Stimulated activated CD4-positive, alpha-beta T cell treated with anti-CD3 and anti-CD28 coated beads, TNF-alpha, amount 100 ng/mL, for 24 hours (primary cell): ENCODE results near the gene GUCY1B1.
A peak's percentile ranks its signal among the peaks of the same experiment; 100 is the strongest.

ENCODE experiments used
- DNase-seq, 3 experiments: peaks; one replicate each; pipeline ENCODE4 v3.0.0-alpha.2; 2020; ENCODE audit warnings: low read depth in 3 of 3

The GUCY1B1 gene

GRCh38 chr4:155758481-155759371 is at the start of gene GUCY1B1:
Gene GUCY1B1, plus strand, starts transcription at chr4:155759021. Its CDS starts 120 bp downstream, at chr4:155759141.
- DNase-seq, result peak; percentile 25 to 65 (median 33)

- no peak for DNase-seq
Measured at GRCh38 chr4:155709918-155710317, 48.9 kb upstream of the GUCY1B1 start.

- no peak for DNase-seq
Measured at GRCh38 chr4:155711556-155711955, 47.3 kb upstream of the GUCY1B1 start.

- no peak for DNase-seq
Measured at GRCh38 chr4:155712846-155713245, 46.0 kb upstream of the GUCY1B1 start.

GRCh38 chr4:155713911-155714310 is 44.9 kb upstream of the GUCY1B1 start:
- no peak for DNase-seq

GRCh38 chr4:155722336-155722735 is 36.5 kb upstream of the GUCY1B1 start:
- no peak for DNase-seq

GRCh38 chr4:155722816-155723499 is 35.9 kb upstream of the GUCY1B1 start:
- no peak for DNase-seq

- no peak for DNase-seq
Measured at GRCh38 chr4:155724731-155725130, 34.1 kb upstream of the GUCY1B1 start.

GRCh38 chr4:155734065-155734464 is 24.8 kb upstream of the GUCY1B1 start:
- DNase-seq, result no peak

- DNase-seq, result no peak
Measured at GRCh38 chr4:155734951-155735350, 23.9 kb upstream of the GUCY1B1 start.

GRCh38 chr4:155735496-155735895 is 23.3 kb upstream of the GUCY1B1 start:
- no peak for DNase-seq

- no peak for DNase-seq
Measured at GRCh38 chr4:155738548-155738947, 20.3 kb upstream of the GUCY1B1 start.

- no peak for DNase-seq
Measured at GRCh38 chr4:155741546-155741945, 17.3 kb upstream of the GUCY1B1 start.

- DNase-seq, result no peak
Measured at GRCh38 chr4:155742310-155743015, 16.4 kb upstream of the GUCY1B1 start.

GRCh38 chr4:155745984-155746383 is 12.8 kb upstream of the GUCY1B1 start:
- no peak for DNase-seq

- DNase-seq, result no peak
Measured at GRCh38 chr4:155748039-155748438, 10.8 kb upstream of the GUCY1B1 start.

GRCh38 chr4:155749041-155749440 is 9.8 kb upstream of the GUCY1B1 start:
- no peak for DNase-seq

GRCh38 chr4:155751569-155751968 is 7.3 kb upstream of the GUCY1B1 start:
- DNase-seq, result no peak

- DNase-seq, result no peak
Measured at GRCh38 chr4:155757745-155758265, 1.0 kb upstream of the GUCY1B1 start.

- DNase-seq, result no peak
Measured at GRCh38 chr4:155759372-155760252, 791 bp downstream of the GUCY1B1 start.

GRCh38 chr4:155761047-155761446 is 2.2 kb downstream of the GUCY1B1 start:
- DNase-seq, result no peak
